Stimulated activated CD8-positive, alpha-beta memory T cell treated with anti-CD3 and anti-CD28 coated beads, Interleukin-12 subunit alpha, Interleukin-12 subunit beta, amount 100 ng/mL, for 1 hour (primary cell): ENCODE measurements around the gene SLC10A7.
"Not testable (repeated sequence)": the region's sequence is repeated elsewhere in the genome, so short reads cannot be mapped to it uniquely, and the experiment has no call there.

Source experiments
- DNase-seq: peaks from one replicate; pipeline ENCODE4 v3.0.0-alpha.2; 2020; ENCODE audit warnings: low read depth

Gene SLC10A7

DNA sequence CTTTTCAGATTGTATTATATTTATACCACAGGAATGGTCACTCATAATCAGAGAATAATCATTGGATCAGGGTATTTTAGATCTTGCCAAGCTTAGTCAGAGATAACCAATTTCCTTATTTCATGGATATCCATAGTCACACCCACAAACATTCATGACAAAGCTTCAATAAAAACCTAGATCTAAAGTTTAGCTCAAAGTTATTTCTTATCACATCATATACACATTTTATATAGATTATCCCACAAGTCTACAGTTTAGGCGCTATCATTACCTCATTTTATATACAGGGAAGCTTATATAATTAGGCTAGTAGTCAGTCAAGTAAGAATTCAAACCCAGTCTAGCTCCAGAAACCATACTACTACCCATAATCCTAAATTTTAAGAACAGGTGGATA, 82.3 kb downstream of the SLC10A7 start:
- no peak for DNase-seq

- no peak for DNase-seq
Measured at GRCh38 chr4:146437778-146438177, 84.0 kb downstream of the SLC10A7 start.

GRCh38 chr4:146436423-146437162, 85.1 kb downstream of the SLC10A7 start:
- DNase-seq = no peak

DNA sequence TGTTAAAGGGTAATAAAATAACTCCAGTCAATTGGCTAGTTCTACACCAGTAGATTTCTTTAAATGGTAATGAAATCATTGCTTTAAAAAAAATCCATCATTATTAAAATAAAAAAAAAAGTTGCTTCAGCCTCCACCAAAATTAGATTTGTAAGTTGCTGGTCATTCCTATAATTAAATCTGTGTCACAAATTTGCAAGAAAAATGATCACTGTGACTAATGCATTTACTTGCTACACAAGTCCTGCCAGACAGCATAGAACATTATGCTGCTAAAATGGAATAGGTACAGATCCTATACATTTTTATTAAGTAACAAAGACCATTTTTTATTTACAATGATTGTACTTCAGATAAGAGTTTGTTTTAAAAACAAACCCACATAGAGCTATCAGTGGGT, 85.8 kb downstream of the SLC10A7 start:
- no peak for DNase-seq

- DNase-seq = no peak
Measured at GRCh38 chr4:146432065-146432464, 89.7 kb downstream of the SLC10A7 start.

GRCh38 chr4:146428298-146428697, 93.4 kb downstream of the SLC10A7 start:
- no peak for DNase-seq

GRCh38 chr4:146417822-146418221, 103.9 kb downstream of the SLC10A7 start:
- no peak for DNase-seq

DNA sequence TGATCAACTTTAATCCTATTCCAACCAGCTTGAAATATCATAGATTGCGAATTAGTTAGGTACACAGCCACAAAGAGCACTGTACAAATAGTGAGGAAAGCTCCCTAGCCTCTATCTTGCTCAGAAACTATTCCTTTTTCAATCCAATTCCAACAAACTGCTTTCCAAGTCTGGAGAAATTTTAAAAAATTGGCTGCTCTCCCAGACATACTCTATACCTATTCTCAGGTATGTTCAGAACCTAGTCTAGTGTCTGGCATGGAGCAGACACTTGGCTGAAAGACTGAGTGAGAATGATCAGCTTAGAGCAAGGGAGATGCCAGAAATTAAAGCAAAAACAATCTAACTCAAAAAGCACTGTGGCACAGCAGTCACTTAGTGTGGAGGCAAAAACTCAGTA, 105.9 kb downstream of the SLC10A7 start:
- DNase-seq = no peak

- DNase-seq = no peak
Measured at GRCh38 chr4:146407669-146408084, 114.1 kb downstream of the SLC10A7 start.

- DNase-seq = no peak
Measured at GRCh38 chr4:146407257-146407656, 114.5 kb downstream of the SLC10A7 start.

GRCh38 chr4:146401274-146401673, 120.5 kb downstream of the SLC10A7 start:
- no peak for DNase-seq

DNA sequence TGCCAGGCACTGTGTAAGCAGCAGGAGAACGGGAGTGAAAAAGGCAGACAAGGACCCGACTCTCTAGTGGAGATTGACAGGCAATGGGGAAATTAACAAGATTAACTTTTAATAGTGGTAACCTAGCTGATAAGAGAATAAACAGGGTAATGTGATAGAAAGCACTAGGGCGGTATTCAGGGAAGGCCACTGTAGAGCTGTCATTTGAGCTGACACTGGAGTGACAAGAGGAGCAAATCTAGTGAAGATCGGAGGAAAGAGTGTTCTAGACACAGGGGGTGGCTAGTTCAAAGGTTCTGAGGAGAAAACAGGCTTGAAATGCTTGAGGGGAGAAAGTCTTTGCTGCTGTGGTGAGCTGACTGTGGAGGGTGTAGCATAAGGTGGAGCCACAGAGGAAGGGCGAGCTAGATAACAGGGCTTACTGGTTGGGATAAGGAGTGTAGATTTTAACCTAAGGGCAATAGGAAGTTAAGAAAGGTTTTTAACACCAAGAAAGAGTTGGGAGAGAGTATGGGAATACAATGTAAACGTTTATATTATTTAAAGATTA, 122.8 kb downstream of the SLC10A7 start:
- no peak for DNase-seq

DNA sequence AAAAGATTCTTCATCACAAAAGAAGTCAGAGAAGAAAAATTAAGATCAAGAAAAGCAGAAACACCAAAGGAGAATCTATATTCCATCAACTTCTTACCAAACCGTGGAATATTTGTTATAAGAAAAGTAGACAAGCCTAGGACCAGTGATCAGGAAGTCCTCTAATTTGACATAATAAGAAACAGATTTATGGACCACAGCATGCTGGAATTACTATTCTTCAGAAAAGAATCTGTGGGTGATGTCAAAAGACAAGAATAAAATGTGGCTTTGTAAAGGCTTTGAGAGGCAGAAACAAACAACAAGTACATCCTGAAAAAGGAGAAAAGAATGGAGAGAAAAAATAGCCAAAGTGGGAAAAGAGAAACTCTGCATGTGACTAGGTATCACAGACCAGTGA, 123.3 kb downstream of the SLC10A7 start:
- no peak for DNase-seq

GRCh38 chr4:146389561-146389960, 132.2 kb downstream of the SLC10A7 start:
- no peak for DNase-seq

GRCh38 chr4:146382194-146382593, 139.5 kb downstream of the SLC10A7 start:
- no peak for DNase-seq

GRCh38 chr4:146381263-146381872, 140.4 kb downstream of the SLC10A7 start:
- no peak for DNase-seq

DNA sequence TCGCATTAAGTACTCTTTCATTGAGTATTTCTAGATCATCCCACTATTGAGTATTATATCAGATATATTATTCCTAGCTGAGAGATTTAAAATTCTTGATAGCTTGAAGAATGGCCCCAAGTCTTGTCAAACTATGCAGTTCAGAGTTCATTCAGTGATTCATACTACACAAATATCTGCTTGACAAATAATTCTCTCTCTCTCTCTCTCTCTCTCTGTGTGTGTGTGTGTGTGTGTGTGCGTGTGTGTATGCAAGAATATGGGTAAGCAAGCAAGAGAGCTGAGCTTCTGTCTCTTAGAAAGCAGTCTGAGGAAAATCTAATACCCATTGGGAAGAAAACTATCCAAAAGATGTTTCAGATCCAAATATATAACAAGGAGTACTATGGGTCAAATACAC, 142.0 kb downstream of the SLC10A7 start:
- no peak for DNase-seq

DNA sequence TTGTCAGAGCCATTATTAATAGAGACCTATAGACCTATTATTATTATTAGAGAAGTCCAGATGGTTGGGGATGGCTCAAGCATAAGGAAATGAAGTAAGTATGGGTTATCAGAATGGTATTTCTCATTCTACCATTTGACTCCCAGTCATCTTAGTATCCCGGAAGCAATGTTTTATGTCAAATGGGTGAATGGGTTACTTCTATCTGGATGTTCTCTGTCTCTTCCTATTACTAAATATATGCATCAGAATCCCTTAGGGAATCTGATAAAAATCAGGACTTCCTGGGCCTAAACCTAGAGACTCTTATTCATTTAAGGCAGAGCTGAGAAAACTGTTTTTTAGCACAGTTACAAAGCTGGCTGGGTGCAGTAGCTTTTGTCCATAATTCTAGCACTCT, 149.9 kb downstream of the SLC10A7 start:
- no peak for DNase-seq

DNA sequence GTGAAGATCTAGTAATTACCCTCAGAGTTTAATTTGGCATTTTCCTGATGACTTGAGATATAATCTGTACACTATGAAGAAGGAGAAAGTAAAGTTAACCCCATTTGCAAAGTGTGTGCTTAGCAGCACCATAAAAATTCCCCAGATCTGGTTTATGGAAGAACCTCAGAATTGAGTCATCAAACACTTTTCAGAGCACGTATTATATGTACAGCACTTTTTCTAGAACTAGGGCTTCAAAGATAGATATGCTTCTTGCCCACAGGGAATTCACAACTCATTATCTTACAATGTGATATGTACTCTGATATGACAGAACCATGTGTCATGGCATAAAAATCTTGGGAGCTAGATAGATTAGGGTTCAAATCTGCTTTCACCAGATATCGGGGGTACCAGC, 150.9 kb downstream of the SLC10A7 start:
- DNase-seq = no peak

- no peak for DNase-seq
Measured at GRCh38 chr4:146369446-146369845, 152.3 kb downstream of the SLC10A7 start.

GRCh38 chr4:146368209-146368608, 153.5 kb downstream of the SLC10A7 start:
- no peak for DNase-seq

DNA sequence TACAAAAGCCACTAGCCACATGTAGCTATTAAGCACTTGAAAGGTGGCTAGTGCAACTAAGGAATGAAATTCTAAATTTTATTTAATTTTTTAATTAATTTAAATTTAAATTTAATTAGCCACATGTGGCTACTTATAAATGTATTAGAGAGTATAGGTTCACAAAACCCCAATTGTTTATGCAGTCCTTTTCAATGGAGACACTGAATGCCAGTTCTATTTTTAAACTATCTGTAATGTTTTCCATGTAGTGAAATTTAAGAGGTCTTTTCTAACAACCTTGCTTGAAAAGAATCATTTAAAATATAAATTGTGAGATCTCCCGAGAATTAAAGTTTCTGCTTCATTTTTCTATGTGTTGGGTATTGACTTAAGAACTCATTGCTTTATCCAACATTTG, 154.4 kb downstream of the SLC10A7 start:
- DNase-seq = no peak

GRCh38 chr4:146359771-146360170, 162.0 kb downstream of the SLC10A7 start:
- no peak for DNase-seq

- not testable (repeated sequence) for DNase-seq
Measured at GRCh38 chr4:146350114-146350513, 171.6 kb downstream of the SLC10A7 start.
